Right ventricle myocardium inferior (tissue), 1 donor: Measurements from ENCODE around the gene GTPBP4. TPM values are rescaled to one million over a fixed set of nuclear protein-coding genes. Genes with fewer than 3 reads are reported as not detected.
"Not testable (repeated sequence)": the region's sequence is repeated elsewhere in the genome, so short reads cannot be mapped to it uniquely, and the experiment has no call there.

Experiments
- ATAC-seq: fragments of 200-7000 bp; cut with Tn5 transposase; one replicate; pipeline ENCODE4 v1.9.1; 2020; ENCODE audit warnings: mild to moderate bottlenecking, moderate library complexity
- DNase-seq: peaks from one replicate; pipeline ENCODE4 v3.0.0; 2021; ENCODE audit errors: missing footprints
- intact Hi-C: fragments of 100-400 bp; cut with DNase I; formaldehyde crosslinking; loops from one replicate; pipeline ENCODE4 v1.11.0; 2022
- total RNA-seq: library from RNA; stranded (reverse); fragmentation: NEBNext Ultra II Directional; extraction: Animal tissue kit (Norgen Biotek cat#: 25700); gene quantifications from one replicate; pipeline ENCODE4 v1.2.1, GENCODE V29; 2021
- donor health status: DM: no; HTN: yes; CAD: no; lungs with severe emphysema.

The GTPBP4 gene
- total RNA-seq, 1 donor from 2014 or later: 29.3 TPM

DNA sequence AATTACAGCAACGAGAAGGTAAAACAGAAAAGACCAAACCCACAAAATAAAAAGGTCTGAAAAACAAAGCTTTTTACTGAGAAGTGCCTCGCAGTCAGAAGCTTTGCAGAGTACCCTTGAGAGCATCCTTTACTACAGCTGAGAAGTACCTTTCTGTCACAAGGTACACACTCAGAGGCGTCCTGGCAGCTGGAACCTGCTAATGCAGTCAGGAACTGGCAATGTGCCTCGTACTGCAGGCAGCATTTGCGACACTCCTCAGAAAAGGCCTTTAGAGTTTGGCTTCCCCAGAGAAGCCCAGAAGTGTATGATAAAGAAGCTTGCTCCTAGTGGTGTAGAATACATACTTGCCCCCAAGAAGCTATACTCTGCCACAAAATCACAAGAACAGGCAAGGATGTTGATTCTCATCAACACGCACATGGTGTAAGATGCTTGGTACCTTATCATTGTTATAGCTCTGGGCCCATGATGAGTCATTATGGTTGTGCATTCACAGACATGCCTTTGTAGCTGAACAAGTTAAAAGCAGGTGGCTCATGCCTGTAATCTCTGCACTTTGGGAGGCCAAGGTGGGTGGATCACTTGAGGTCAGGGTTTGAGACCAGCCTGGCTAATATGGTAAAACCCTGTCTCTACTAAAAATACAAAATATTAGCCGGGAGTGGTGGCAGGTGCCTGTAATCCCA lies 2.0 kb upstream of the GTPBP4 start:
- intact Hi-C loops: loop anchor here (5.0 to 10.0 kb wide), 2 partner anchors 114 to 171 kb away; no protein-coding TSS in a partner anchor
- no peak for ATAC-seq
- DNase-seq: no peak

DNA sequence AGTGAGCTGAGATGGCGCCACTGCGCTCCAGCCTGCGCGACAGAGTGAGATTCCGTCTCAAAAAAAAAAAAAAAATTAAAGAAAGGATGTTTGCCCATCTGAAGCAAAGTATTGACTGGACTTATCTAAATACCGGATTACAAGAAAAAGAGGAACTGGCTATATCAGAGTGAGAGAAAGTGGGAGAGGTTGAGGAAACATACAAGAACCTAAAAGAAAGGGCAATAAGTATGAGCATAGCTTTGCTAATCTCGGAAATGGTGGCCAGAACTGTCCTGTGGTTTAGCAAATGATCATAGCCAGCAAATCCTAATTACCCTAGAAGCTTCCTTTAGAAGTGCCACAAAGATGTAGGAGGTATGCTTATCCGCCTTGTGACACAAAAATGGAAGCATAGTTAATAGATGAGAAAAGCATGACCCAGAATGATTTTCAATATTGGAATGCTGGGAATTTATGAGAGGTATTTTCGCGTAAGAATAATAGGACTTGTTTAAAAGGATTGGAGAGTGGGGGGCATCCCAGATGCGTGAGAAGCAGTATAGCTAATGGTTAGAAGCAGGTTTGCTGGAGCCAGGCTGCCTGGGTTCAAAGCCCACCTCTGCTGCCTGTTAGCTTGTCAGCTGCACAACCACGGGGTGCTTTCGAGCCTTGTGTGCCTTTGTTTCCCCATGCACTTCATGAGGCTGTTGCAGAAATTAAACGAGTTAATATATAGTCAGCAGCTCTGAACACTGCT lies 1.2 kb upstream of the GTPBP4 start:
- DNase-seq (no peak), ATAC-seq (no peak)
- intact Hi-C loops: loop anchor here (5.0 to 10.0 kb wide), 2 partner anchors 115 to 172 kb away; no protein-coding TSS in a partner anchor

GRCh38 chr10:987620-987869 lies 689 bp upstream of the GTPBP4 start:
- no peak for ATAC-seq
- intact Hi-C loops: loop anchor here (5.0 to 10.0 kb wide), 2 partner anchors 115 to 173 kb away; no protein-coding TSS in a partner anchor
- no peak for DNase-seq

- intact Hi-C loops: loop anchor here (2.0 to 10.0 kb wide), 4 partner anchors 58 to 174 kb away; partner anchors contain the start of genes IDI1 and LARP4B
- DNase-seq (peak; percentile 71), ATAC-seq (no peak)
Observed at GRCh38 chr10:988667-989545, 672 bp downstream of the GTPBP4 start.

- DNase-seq (no peak), ATAC-seq (no peak)
- intact Hi-C loops: no loop called here
Observed at GRCh38 chr10:990808-991207, 2.6 kb downstream of the GTPBP4 start.

- ATAC-seq (no peak), DNase-seq (no peak)
- intact Hi-C loops: no loop called here
Observed at GRCh38 chr10:992467-992866, 4.2 kb downstream of the GTPBP4 start.

DNA sequence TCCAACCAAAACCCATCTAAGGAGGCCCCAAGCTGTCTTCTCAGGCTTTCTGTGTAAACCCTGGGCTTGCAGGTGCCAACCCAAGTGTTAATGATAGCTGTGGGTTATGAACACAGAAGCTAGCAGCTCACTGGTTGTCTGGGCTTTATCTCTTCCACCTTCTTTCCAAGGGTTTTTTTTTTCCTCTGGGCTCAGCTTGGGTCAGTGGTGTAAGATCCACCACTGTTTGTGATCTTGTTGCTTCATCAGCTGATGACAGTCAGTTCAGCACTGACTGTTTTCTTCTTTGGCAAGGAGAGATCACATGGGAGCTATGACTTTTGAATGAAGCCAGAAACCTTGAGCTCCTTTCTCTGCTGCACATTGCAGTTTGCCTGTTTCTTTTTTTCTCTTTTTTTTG lies 4.6 kb downstream of the GTPBP4 start:
- no peak for ATAC-seq
- intact Hi-C loops: no loop called here
- no peak for DNase-seq

DNA sequence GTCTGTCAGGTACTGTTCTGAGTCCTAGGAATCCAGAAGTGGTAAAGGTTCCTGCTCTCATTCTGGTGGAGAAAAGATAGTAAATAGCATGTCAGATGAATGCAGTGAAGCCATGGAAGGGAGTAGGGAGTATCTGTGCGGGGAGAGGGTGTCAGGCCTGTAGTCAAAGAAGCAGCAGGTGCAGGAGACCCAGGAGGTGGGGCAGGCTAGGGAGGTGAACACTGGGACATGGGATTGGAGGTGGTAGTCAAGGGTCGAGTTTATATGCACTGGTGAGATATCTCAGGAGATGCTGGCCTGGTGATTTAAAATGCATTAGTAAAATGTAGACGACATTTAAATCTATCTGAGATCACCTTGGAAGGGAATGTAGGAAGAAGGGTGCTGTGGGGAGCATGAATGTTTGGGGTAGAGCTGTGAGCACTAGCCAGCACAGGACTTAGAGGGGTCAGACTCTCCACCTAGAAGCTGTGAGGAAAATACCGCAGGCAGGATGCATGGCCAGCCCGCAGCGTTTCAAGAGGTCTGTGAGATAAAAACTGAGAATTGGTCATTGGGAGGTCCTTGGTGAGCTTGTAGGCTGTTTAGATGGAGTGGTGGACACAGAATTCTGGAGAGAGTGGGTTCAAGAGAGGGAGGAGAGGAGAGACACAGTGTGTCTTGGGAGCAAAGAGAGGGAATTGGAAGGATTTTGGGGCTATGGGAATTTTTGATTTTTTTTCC lies 6.8 kb downstream of the GTPBP4 start:
- ATAC-seq (no peak), DNase-seq (no peak)
- intact Hi-C loops: no loop called here

DNA sequence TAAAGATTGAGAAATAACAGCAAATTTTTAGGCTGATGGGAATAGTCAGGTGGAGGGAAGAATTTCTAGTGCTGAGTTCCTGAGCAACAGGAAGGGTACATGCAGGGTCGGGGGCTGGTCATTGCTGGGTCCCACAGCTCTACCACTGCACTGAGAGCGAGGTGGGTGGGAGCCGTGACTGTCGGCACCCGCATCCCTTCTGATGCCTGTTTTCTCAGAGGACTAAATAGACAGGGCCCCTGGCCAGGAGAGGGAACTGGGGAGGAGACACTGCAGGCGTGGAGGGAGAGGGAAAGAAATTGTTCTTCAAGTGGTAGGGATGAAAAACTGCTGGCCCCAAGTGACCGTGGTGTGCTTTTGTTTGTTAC lies 7.3 kb downstream of the GTPBP4 start:
- ATAC-seq (peak; percentile 23), DNase-seq (no peak)
- intact Hi-C loops: no loop called here

GRCh38 chr10:996031-996430 lies 7.8 kb downstream of the GTPBP4 start:
- no peak for DNase-seq
- ATAC-seq: no peak
- intact Hi-C loops: no loop called here

DNA sequence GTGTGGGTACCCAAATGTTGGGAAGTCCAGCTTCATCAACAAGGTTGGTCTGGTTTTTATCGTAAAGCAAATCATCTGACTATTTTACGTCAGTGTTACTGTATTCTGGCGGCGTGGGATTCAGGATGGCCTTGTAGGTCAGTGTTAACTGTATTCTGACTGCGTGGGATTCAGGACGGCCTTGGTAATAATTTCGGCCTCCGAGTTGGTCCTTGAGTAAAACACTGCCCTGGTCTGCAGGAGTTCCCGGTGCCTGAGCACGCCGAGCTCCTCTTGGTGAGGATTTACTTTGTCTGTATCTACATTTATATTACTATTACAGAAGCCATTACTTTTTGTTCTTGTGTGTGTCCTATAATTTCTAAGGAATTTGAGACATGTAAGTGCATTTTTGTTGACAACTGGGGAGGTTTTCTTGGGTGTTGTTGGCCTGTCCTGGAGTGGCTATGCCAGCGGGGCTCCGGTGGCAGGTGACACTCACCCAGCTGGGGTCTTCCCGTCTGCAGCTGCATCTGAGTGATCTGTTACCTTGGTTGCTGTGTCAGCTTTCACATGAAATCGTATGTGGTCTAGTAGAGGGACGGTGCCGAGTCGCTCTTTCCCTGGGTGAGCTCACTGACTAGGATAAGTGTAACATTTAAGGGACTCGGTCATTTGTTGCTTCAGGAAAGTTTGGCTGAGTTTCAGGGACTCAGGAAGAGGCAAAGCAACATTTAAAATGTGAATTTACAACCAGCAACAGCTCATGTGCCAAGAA lies 9.2 kb downstream of the GTPBP4 start:
- ATAC-seq (no peak), DNase-seq (no peak)
- intact Hi-C loops: no loop called here

GRCh38 chr10:1002425-1003006 lies 14.3 kb downstream of the GTPBP4 start:
- ATAC-seq (no peak), DNase-seq (no peak)
- intact Hi-C loops: no loop called here

- ATAC-seq: no peak
- no peak for DNase-seq
- intact Hi-C loops: no loop called here
Observed at GRCh38 chr10:1003884-1004670, 15.8 kb downstream of the GTPBP4 start.

- DNase-seq (no peak), ATAC-seq (no peak)
- intact Hi-C loops: no loop called here
Observed at GRCh38 chr10:1006573-1006972, 18.3 kb downstream of the GTPBP4 start.

DNA sequence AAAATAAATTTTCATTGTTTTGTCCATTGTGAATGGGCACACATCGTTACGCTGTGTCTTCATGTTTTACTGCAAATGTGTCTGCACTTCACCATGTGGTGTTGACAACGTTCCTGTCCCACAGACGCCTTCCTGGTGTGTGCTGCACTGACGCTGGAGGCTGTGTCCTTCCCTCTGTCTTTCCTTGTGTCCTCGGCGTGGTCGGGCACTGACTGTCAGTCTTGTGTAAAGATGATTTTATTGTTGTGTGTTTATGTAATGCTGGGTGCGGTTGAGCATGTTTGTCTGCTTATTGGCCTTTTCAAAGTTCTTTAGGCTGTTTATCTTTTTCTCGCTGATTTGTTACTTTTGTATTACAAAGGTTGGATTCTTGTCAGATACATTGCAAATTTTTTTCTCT lies 19.3 kb downstream of the GTPBP4 start:
- DNase-seq: no peak
- intact Hi-C loops: no loop called here
- ATAC-seq: no peak

DNA sequence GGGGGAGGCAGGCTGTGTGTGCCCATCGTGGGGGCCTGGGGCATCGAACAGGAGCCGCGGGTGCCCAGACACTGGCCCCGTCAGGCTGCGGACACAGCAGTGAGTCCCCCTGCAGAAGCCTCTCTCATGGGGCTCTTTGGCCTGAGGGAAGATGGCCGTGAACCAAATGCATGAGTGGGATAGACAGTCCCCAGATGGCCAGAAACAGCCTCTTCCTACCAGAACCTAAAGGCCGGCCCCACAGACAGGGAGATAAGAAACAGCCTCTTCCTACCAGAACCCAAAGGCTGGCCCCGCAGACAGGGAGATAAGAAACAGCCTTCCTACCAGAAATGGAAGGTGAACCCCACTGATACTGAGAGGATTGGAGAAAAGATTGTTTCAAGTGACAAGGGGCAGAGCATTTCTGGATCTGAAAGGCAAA lies 20.8 kb downstream of the GTPBP4 start:
- no peak for DNase-seq
- ATAC-seq: no peak
- intact Hi-C loops: no loop called here

GRCh38 chr10:1009947-1010346 lies 21.7 kb downstream of the GTPBP4 start:
- DNase-seq, intact Hi-C loops, ATAC-seq: not testable (repeated sequence)
